PFSK-1 (cell line): Measurements from ENCODE around the gene COX4I1.

Source experiments
- FOXP2 ChIP-seq: optimal IDR thresholded peaks from 2 replicates; pipeline ENCODE3; 2011; ENCODE audit warnings: borderline replicate concordance, control low read depth, inconsistent platforms; ENCODE audit not compliant: insufficient read depth; ENCODE audit errors: extremely low read length, extremely low read depth
- POLR2AphosphoS5 ChIP-seq: IDR thresholded peaks from 2 replicates; pipeline ENCODE4 v1.6.1; 2012; ENCODE audit warnings: low read depth, mild to moderate bottlenecking, control low read depth, low read length, moderate library complexity
- SIN3A ChIP-seq: IDR thresholded peaks from 2 replicates; pipeline ENCODE4 v1.6.1; 2012; ENCODE audit warnings: mild to moderate bottlenecking, low read length, moderate library complexity, borderline replicate concordance; ENCODE audit not compliant: insufficient read depth
- TAF1 ChIP-seq: IDR thresholded peaks from 2 replicates; pipeline ENCODE4 v1.6.1; 2012; ENCODE audit warnings: low read length, control low read depth, borderline replicate concordance; ENCODE audit not compliant: insufficient read depth
- TF ChIP-seq, protein P1 (sequence below), 2 experiments: IDR thresholded peaks; 2 replicates each; pipeline versions ENCODE4 v1.6.1 to v1.8.0; 2011 to 2012; ENCODE audit warnings: low read depth in 2 of 2, low read length in 2 of 2, control low read depth in 1 of 2, inconsistent platforms in 1 of 2, mild to moderate bottlenecking in 1 of 2, moderate library complexity in 1 of 2; ENCODE audit not compliant: insufficient read depth in 1 of 2

COX4I1 gene

DNA sequence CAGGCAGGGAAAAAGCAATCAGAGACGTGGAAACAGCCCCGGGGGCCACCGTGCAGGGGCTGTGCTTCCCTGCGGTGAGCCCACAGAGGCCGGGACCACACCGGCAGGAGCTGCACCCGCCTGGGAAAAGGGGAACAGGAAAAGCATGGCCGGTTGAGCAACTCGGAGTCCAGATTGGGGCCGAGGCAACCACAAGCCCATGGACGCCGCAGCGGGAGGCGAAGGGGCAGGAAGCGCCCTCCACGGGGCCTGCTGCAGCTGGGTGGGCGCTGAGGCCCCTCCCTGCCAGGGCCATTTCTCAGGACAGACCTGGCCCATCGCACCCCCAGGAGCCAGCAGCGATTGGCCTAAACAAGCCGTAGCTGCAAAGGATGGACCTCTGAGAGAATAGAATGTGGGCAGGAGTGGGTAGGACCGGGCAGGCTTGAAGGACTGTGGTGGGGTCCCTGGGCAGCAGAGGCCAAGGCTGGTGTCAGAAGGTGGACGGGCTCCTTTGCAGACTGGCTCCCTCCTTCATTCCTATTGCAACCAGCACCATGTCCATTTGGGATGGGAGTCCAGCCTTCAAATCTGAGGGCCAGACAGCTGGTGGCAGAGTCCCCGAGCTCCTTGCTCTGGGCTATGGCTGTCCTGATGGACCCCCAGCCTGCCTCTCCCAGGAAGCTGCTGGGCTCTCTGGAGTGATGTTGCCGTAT lies 30.4 kb downstream of the COX4I1 start:
- TF ChIP-seq FOXP2 (no peak), TAF1 (no peak), SIN3A (no peak), POLR2AphosphoS5 (no peak)
- TF ChIP-seq, protein P1, sequence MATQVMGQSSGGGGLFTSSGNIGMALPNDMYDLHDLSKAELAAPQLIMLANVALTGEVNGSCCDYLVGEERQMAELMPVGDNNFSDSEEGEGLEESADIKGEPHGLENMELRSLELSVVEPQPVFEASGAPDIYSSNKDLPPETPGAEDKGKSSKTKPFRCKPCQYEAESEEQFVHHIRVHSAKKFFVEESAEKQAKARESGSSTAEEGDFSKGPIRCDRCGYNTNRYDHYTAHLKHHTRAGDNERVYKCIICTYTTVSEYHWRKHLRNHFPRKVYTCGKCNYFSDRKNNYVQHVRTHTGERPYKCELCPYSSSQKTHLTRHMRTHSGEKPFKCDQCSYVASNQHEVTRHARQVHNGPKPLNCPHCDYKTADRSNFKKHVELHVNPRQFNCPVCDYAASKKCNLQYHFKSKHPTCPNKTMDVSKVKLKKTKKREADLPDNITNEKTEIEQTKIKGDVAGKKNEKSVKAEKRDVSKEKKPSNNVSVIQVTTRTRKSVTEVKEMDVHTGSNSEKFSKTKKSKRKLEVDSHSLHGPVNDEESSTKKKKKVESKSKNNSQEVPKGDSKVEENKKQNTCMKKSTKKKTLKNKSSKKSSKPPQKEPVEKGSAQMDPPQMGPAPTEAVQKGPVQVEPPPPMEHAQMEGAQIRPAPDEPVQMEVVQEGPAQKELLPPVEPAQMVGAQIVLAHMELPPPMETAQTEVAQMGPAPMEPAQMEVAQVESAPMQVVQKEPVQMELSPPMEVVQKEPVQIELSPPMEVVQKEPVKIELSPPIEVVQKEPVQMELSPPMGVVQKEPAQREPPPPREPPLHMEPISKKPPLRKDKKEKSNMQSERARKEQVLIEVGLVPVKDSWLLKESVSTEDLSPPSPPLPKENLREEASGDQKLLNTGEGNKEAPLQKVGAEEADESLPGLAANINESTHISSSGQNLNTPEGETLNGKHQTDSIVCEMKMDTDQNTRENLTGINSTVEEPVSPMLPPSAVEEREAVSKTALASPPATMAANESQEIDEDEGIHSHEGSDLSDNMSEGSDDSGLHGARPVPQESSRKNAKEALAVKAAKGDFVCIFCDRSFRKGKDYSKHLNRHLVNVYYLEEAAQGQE (IDR thresholded peaks at IDR 0.05; ENCODE audit: insufficient read depth in 1 of 2, low read depth in 2 of 2, low read length in 2 of 2), result no peak

DNA sequence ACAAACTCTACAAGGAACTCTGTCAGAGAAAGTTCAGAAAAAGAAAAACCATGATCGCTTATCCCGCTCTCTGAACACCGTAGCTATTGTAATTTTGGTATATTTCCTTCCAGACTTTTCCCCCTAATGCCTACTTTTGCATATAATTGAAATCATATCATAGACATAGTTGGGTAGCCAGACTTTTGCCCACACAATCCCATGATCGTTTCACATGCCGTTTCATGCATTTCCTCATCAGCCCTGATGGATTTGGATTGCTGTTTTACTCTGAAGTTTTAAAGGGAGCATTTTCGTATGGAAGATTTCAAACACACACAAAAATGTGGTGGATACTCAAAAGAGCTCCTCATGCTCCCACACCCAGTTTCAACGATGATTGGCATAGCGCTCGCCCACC lies 31.3 kb downstream of the COX4I1 start:
- no peak for TF ChIP-seq SIN3A
- TF ChIP-seq, protein P1 (IDR thresholded peaks at IDR 0.05; ENCODE audit: insufficient read depth in 1 of 2, low read depth in 2 of 2, low read length in 2 of 2), result no peak
- TF ChIP-seq POLR2AphosphoS5, result no peak
- TF ChIP-seq FOXP2, result no peak
- no peak for TF ChIP-seq TAF1

DNA sequence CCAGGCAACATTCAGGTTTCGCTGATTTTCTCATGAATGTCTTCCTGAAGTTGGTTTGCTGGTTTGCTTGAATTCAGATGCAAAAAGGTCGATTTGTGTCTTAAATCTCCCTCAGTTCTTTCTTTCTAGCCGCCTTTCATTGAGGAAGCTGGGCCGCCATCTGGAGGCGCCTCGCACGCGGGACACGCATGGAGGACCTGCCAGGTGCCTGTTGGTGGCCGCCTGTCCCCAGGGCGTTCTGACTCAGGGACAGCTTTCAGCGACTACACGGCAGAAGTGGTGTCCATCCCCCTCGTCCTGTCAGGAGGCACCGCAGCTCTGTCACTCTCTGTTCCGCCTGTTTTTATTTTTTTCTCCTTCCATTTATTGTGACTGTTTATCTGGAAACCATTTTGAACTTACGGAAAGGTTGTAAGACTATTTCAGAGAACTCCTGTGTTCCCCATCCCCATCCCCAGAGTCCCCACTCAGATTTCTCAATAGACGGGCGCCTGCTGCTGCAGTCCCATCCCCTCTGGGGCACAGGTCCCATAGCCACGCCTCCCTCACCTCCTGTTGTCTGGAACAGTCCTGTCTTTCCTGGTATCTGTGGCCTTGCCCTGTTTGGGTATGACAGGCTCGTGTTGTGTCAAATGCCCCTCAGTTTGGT lies 33.2 kb downstream of the COX4I1 start:
- TF ChIP-seq FOXP2 (no peak), POLR2AphosphoS5 (no peak), TAF1 (no peak), SIN3A (no peak)
- TF ChIP-seq, protein P1 (IDR thresholded peaks at IDR 0.05; ENCODE audit: insufficient read depth in 1 of 2, low read depth in 2 of 2, low read length in 2 of 2), result no peak

DNA sequence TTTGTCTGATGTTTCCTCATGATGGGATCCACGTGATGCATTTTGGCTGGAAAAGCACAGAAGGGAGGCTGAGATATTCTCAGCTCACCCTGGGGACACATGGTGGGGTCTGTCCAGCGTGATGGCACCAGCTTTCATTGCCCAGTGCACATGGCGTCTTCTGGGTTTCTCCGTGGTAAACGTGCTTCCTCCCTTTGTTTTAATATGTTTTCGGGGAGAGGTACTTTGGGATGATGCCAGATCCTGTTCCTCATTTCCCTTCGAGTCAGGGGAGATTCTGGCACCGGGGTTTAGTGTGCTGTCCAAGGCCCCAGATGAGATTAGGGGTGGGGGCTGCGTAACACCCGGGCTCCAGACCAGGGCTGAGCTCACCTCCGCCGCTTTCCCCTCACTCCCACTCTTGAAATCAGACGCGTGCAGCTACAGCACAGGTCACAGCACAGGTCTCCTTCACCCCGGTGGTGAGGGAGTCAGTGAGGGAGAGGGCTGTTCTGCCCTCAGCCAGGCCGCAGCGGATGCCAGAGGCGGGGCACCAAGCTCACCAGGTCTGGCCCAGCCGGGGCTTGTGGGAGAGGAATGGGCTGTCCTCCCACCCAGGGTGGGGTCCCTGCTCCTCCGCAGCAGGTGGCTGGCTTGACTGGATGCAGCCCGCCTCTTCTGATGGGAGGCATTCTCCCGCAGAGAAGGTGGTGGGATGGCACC lies 33.9 kb downstream of the COX4I1 start:
- no peak for TF ChIP-seq FOXP2
- TF ChIP-seq, protein P1 (IDR thresholded peaks at IDR 0.05; ENCODE audit: insufficient read depth in 1 of 2, low read depth in 2 of 2, low read length in 2 of 2), result no peak
